ENCODE measurements around the gene AGAP1. TPM values are rescaled to one million over a fixed set of nuclear protein-coding genes. Genes with fewer than 3 reads are reported as not detected.
A peak's percentile ranks its signal among the peaks of the same experiment; 100 is the strongest.

The AGAP1 gene
- total and polyA plus RNA-seq, 2 donors = 1.7 to 3.0 TPM

DNA sequence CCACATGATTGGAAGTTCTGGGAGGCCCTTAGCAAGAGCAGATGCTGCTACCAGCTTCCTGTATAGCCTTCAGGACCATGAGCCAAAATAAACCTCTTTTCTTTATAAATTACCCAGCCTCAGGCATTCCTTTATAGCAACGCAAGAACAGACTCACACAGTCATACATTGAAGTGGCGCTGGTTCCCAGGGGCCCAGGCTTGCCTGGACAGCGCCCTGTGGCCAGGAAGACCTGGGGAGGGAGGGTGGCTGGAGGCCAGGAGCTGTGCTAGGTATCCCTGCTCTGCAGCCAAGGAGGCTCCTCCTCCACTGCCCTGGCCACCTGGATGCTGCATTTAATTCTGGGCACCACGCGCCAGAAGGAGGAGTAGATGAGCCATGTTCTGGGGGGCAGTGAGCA is 98.1 kb downstream of the AGAP1 start:
- WGBS = 94% methylated on average over 5 of the region's 5 CpGs
- Histone ChIP-seq H3K27ac (ENCODE audit: low read depth in 1 of 2, low read length in 1 of 2) (no peak overlapping the region), H3K4me3 (ENCODE audit: low read length in 2 of 2) (no peak overlapping the region), H3K36me3 (ENCODE audit: control insufficient read depth in 2 of 2, insufficient read depth in 2 of 2, low read length in 1 of 2) (no peaks in the 10 kb centered on the region), H3K9me3 (ENCODE audit: control insufficient read depth in 2 of 2, insufficient read depth in 1 of 2, low read length in 1 of 2) (no peaks in the 10 kb centered on the region), H3K27me3 (ENCODE audit: control insufficient read depth in 2 of 2, insufficient read depth in 1 of 2, low read length in 1 of 2) (no peaks in the 10 kb centered on the region), H3K4me1 (ENCODE audit: control insufficient read depth in 2 of 2, insufficient read depth in 2 of 2, low read length in 2 of 2) (no peaks in the 10 kb centered on the region)
- DNase-seq (ENCODE audit: low read depth in 6 of 9, low spot score in 9 of 9) = no peak

DNA sequence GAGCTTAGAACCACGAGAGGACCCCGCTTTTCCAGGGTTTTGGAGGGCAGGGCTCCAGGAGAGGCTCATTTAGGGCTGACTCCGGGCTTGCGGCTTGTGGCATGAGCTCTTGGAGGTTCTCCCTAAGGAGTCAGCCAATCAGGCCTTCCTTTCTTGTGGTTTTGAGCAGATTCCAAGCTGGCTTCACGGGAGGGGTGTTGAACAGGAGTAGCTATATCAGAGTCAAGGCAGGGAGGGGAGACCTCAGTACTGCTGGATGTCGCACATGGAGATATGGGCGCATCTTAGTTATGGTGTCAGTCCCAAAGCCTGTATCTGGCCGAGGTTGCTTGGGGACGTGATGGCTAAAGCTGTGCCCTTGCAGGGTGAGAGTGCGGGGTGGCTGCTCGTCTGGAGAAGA is 98.6 kb downstream of the AGAP1 start:
- no peak for DNase-seq (ENCODE audit: low read depth in 6 of 9, low spot score in 9 of 9)
- no peaks in the 10 kb centered on the region for H3K27me3 ChIP-seq (ENCODE audit: control insufficient read depth in 2 of 2, insufficient read depth in 1 of 2, low read length in 1 of 2)
- no peaks in the 10 kb centered on the region for H3K9me3 ChIP-seq (ENCODE audit: control insufficient read depth in 2 of 2, insufficient read depth in 1 of 2, low read length in 1 of 2)
- H3K27ac ChIP-seq (ENCODE audit: low read depth in 1 of 2, low read length in 1 of 2) = no peak overlapping the region
- no peaks in the 10 kb centered on the region for H3K36me3 ChIP-seq (ENCODE audit: control insufficient read depth in 2 of 2, insufficient read depth in 2 of 2, low read length in 1 of 2)
- WGBS = 82% methylated on average over 11 of the region's 11 CpGs
- no peak overlapping the region for H3K4me3 ChIP-seq (ENCODE audit: low read length in 2 of 2)
- no peaks in the 10 kb centered on the region for H3K4me1 ChIP-seq (ENCODE audit: control insufficient read depth in 2 of 2, insufficient read depth in 2 of 2, low read length in 2 of 2)

DNA sequence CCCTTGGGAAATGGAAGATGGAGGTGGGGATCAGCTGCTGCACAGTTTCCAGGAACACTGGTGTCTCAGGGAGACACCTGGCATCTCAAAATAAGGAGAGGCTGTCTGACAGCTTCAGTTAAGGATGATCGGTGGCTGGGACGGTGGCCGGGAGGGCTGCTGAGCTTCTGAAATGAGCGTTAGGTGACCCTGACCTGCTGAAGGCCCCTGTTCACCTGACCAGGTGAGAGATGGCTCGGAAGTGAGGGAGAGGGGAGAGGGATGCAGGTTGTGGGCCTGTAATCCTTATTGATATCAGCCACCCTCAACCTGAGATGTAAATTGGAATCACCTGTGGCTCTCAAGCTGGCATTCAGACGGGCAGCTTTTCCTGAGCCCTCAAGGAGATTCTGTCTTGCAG is 99.0 kb downstream of the AGAP1 start:
- DNase-seq (ENCODE audit: low read depth in 6 of 9, low spot score in 9 of 9) = no peak
- no peak overlapping the region for H3K4me3 ChIP-seq (ENCODE audit: low read length in 2 of 2)
- 92% methylated on average over 6 of the region's 6 CpGs for WGBS
- no peaks in the 10 kb centered on the region for H3K4me1 ChIP-seq (ENCODE audit: control insufficient read depth in 2 of 2, insufficient read depth in 2 of 2, low read length in 2 of 2)
- no peaks in the 10 kb centered on the region for H3K9me3 ChIP-seq (ENCODE audit: control insufficient read depth in 2 of 2, insufficient read depth in 1 of 2, low read length in 1 of 2)
- no peak overlapping the region for H3K27ac ChIP-seq (ENCODE audit: low read depth in 1 of 2, low read length in 1 of 2)
- H3K27me3 ChIP-seq (ENCODE audit: control insufficient read depth in 2 of 2, insufficient read depth in 1 of 2, low read length in 1 of 2) = no peaks in the 10 kb centered on the region
- H3K36me3 ChIP-seq (ENCODE audit: control insufficient read depth in 2 of 2, insufficient read depth in 2 of 2, low read length in 1 of 2) = no peaks in the 10 kb centered on the region

DNA sequence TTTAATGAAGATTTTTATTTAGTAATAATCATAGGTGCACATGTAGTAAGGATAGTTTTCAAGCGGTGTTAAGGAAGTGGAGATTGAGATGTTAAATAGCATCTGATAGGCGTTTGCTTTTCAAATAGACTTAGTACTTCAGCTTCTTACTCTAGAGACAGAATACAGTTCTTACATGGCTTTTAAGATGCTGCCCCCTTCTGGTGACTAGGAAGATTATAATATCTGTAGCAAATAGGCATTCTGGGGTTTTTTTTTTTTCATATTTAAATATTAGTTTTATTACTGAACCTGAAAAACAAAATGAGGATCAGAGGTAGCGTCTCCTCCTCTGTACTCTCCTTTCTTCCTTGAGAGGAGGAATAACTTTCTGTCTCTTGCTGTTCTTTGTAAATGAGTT is 100.2 kb downstream of the AGAP1 start:
- Histone ChIP-seq H3K27me3 (ENCODE audit: control insufficient read depth in 2 of 2, insufficient read depth in 1 of 2, low read length in 1 of 2) (no peaks in the 10 kb centered on the region), H3K4me3 (ENCODE audit: low read length in 2 of 2) (no peak overlapping the region), H3K9me3 (ENCODE audit: control insufficient read depth in 2 of 2, insufficient read depth in 1 of 2, low read length in 1 of 2) (no peaks in the 10 kb centered on the region), H3K4me1 (ENCODE audit: control insufficient read depth in 2 of 2, insufficient read depth in 2 of 2, low read length in 2 of 2) (no peaks in the 10 kb centered on the region), H3K36me3 (ENCODE audit: control insufficient read depth in 2 of 2, insufficient read depth in 2 of 2, low read length in 1 of 2) (no peaks in the 10 kb centered on the region), H3K27ac (ENCODE audit: low read depth in 1 of 2, low read length in 1 of 2) (no peak overlapping the region)
- DNase-seq (ENCODE audit: low read depth in 6 of 9, low spot score in 9 of 9) = peak in 5 of 9 donors; percentile 13 to 43 (median 17)
- WGBS = 12% methylated on average over 3 of the region's 3 CpGs

DNA sequence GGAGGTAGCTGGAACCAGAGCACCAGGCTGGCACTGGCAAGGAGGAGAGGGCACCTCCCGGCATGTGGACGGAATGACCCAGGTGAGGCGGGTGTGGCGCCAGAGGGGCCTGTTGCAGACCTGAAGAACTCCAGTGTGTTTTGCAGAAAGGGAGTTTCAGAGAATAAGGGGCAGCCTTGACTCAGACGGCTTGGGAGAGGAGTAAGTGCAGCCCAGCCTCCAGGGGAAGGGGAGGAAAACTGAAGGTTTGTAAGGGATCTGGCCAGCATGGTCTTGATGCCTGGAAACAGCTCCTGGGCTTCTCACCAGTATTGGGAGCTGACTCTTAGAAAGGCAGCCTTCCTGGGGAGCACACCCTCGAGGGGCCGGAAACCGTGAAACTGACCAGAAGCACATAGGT is 101.1 kb downstream of the AGAP1 start:
- WGBS = 78% methylated on average over 8 of the region's 8 CpGs
- H3K27me3 ChIP-seq (ENCODE audit: control insufficient read depth in 2 of 2, insufficient read depth in 1 of 2, low read length in 1 of 2) = no peaks in the 10 kb centered on the region
- H3K36me3 ChIP-seq (ENCODE audit: control insufficient read depth in 2 of 2, insufficient read depth in 2 of 2, low read length in 1 of 2) = no peaks in the 10 kb centered on the region
- no peak for DNase-seq (ENCODE audit: low read depth in 6 of 9, low spot score in 9 of 9)
- no peak overlapping the region for H3K27ac ChIP-seq (ENCODE audit: low read depth in 1 of 2, low read length in 1 of 2)
- H3K4me1 ChIP-seq (ENCODE audit: control insufficient read depth in 2 of 2, insufficient read depth in 2 of 2, low read length in 2 of 2) = no peaks in the 10 kb centered on the region
- H3K4me3 ChIP-seq (ENCODE audit: low read length in 2 of 2) = no peak overlapping the region
- H3K9me3 ChIP-seq (ENCODE audit: control insufficient read depth in 2 of 2, insufficient read depth in 1 of 2, low read length in 1 of 2) = no peaks in the 10 kb centered on the region

DNA sequence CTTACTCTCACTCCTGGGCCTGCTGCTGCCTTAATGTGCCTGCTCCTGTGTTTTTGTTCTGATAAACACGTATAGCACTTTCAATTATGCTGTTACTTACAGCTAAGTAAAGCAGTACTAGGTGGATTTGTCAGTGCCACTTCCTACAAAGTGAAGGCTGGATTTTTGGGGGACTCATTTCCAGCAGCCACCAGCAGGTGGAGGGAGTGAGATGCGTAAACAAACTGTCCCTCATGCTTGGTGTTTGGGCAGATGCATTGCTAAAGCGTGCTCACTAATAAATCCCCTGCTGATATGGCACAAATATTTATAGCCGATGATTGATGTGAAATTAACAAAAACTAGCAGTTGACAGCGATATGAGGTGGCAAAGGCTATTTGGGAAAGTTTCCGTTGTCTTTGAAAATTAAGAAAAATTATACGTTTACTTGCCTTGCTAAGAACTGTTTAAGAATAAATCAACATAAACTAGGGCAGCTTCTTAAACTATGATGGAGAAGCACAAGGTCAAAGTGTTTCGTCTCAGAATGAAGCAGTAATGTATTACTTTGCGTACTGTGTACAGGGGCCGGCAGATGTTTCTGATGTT is 101.7 kb downstream of the AGAP1 start:
- H3K4me1 ChIP-seq (ENCODE audit: control insufficient read depth in 2 of 2, insufficient read depth in 2 of 2, low read length in 2 of 2) = no peaks in the 10 kb centered on the region
- no peak overlapping the region for H3K27ac ChIP-seq (ENCODE audit: low read depth in 1 of 2, low read length in 1 of 2)
- no peaks in the 10 kb centered on the region for H3K36me3 ChIP-seq (ENCODE audit: control insufficient read depth in 2 of 2, insufficient read depth in 2 of 2, low read length in 1 of 2)
- H3K27me3 ChIP-seq (ENCODE audit: control insufficient read depth in 2 of 2, insufficient read depth in 1 of 2, low read length in 1 of 2) = no peaks in the 10 kb centered on the region
- H3K4me3 ChIP-seq (ENCODE audit: low read length in 2 of 2) = no peak overlapping the region
- DNase-seq (ENCODE audit: low read depth in 6 of 9, low spot score in 9 of 9) = peak in 4 of 9 donors; percentile 19 to 49 (median 34)
- WGBS = 50% methylated on average over 10 of the region's 10 CpGs
- H3K9me3 ChIP-seq (ENCODE audit: control insufficient read depth in 2 of 2, insufficient read depth in 1 of 2, low read length in 1 of 2) = no peaks in the 10 kb centered on the region

DNA sequence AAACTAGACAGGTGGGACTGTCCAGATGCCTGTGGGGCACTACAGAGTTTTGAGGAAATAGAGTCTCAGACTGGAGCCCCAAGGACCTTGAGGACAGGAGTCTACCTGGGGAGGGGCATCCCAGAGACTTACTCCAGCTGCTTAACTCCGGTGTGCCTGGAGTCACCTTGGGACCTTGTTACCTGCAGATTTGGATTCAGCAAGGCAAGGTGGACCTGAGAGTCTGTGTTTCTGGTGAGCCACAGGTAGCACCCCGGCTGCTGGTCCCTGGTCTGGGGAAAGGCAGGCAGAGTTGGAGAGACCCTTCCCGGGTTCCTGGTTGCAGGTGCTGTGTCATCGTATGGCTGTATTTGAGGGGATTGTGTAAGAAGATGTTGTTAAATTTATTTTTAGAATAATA is 102.4 kb downstream of the AGAP1 start:
- no peak for DNase-seq (ENCODE audit: low read depth in 6 of 9, low spot score in 9 of 9)
- H3K9me3 ChIP-seq (ENCODE audit: control insufficient read depth in 2 of 2, insufficient read depth in 1 of 2, low read length in 1 of 2) = no peaks in the 10 kb centered on the region
- WGBS = 97% methylated on average over 4 of the region's 4 CpGs

DNA sequence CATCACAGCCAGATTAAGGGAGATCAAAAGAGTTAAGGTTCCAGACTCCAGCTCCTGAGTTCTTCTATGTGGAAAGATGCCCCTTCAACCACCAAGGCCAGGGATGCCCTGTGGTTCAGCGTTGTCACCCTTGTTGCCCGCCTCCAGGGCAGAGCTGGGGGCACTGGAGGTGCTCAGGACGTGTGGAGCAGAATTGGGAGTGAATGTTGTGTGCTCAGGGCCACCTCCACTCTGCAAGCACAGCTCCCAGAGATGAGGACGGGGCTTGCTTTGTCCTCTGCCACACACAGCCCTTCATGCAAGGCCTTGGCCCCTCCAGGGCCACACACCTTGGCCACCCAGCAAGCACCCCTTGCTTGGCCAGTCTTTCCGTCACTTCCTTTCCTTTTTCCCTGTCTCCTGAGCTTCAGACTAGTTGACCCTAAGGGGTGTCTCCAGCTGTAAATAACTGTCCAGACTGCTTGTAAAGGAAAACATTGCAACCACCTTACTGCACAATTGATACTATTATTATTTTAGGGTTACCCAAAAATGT is 103.3 kb downstream of the AGAP1 start:
- H3K4me1 ChIP-seq (ENCODE audit: control insufficient read depth in 2 of 2, insufficient read depth in 2 of 2, low read length in 2 of 2) = no peaks in the 10 kb centered on the region
- H3K4me3 ChIP-seq (ENCODE audit: low read length in 2 of 2) = no peak overlapping the region
- H3K27me3 ChIP-seq (ENCODE audit: control insufficient read depth in 2 of 2, insufficient read depth in 1 of 2, low read length in 1 of 2) = no peaks in the 10 kb centered on the region
- H3K27ac ChIP-seq (ENCODE audit: low read depth in 1 of 2, low read length in 1 of 2) = no peak overlapping the region
- DNase-seq (ENCODE audit: low read depth in 6 of 9, low spot score in 9 of 9) = no peak
- H3K9me3 ChIP-seq (ENCODE audit: control insufficient read depth in 2 of 2, insufficient read depth in 1 of 2, low read length in 1 of 2) = no peaks in the 10 kb centered on the region
- 91% methylated on average over 5 of the region's 5 CpGs for WGBS
- no peaks in the 10 kb centered on the region for H3K36me3 ChIP-seq (ENCODE audit: control insufficient read depth in 2 of 2, insufficient read depth in 2 of 2, low read length in 1 of 2)

More for the DNA sequence above, 102.4 kb downstream of the AGAP1 start:
- Histone ChIP-seq H3K4me3 (ENCODE audit: low read length in 2 of 2) (no peak overlapping the region), H3K27me3 (ENCODE audit: control insufficient read depth in 2 of 2, insufficient read depth in 1 of 2, low read length in 1 of 2) (no peaks in the 10 kb centered on the region), H3K36me3 (ENCODE audit: control insufficient read depth in 2 of 2, insufficient read depth in 2 of 2, low read length in 1 of 2) (no peaks in the 10 kb centered on the region), H3K27ac (ENCODE audit: low read depth in 1 of 2, low read length in 1 of 2) (no peak overlapping the region), H3K4me1 (ENCODE audit: control insufficient read depth in 2 of 2, insufficient read depth in 2 of 2, low read length in 2 of 2) (no peaks in the 10 kb centered on the region)

DNA sequence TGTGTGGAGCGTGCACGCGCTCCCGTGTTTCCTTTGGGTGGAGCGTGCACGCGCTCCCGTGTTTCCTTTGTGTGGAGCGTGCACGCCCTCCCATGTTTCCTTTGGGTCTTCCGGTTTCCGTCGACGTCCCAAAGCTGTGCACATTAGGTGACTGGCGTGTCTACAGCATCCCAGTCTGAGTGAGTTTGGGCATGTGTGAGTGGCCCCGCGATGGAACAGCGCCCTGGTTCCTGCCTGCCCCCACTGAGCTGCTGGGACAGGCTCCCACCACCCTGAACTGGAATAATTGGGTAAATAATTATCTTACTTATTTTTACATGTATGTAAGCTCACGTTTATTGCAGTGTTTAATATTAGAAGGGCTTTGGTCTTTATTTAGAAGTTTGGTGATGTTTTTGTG is 104.2 kb downstream of the AGAP1 start:
- Histone ChIP-seq H3K9me3 (ENCODE audit: control insufficient read depth in 2 of 2, insufficient read depth in 1 of 2, low read length in 1 of 2) (no peaks in the 10 kb centered on the region), H3K4me1 (ENCODE audit: control insufficient read depth in 2 of 2, insufficient read depth in 2 of 2, low read length in 2 of 2) (no peaks in the 10 kb centered on the region), H3K27me3 (ENCODE audit: control insufficient read depth in 2 of 2, insufficient read depth in 1 of 2, low read length in 1 of 2) (no peaks in the 10 kb centered on the region), H3K27ac (ENCODE audit: low read depth in 1 of 2, low read length in 1 of 2) (no peak overlapping the region), H3K4me3 (ENCODE audit: low read length in 2 of 2) (no peak overlapping the region), H3K36me3 (ENCODE audit: control insufficient read depth in 2 of 2, insufficient read depth in 2 of 2, low read length in 1 of 2) (no peaks in the 10 kb centered on the region)
- DNase-seq (ENCODE audit: low read depth in 6 of 9, low spot score in 9 of 9) = no peak
- WGBS = 96% methylated on average over 19 of the region's 19 CpGs
